Astrocyte of the cerebellum (primary cell): ENCODE measurements around the gene MAGI1.
A peak's percentile ranks its signal among the peaks of the same experiment; 100 is the strongest.

Experiments
- DNase-seq: peaks from one replicate; pipeline ENCODE4 v3.0.0-alpha.2; 2011; ENCODE audit warnings: low read depth
- H3K4me3 ChIP-seq: 2 replicates; pipeline ENCODE4 v1.5.1; 2011; ENCODE audit warnings: mild to moderate bottlenecking, low read depth, low read length, moderate library complexity
- CTCF ChIP-seq: IDR thresholded peaks from 2 replicates; pipeline ENCODE4 v1.5.1; 2012; ENCODE audit warnings: low read length, low read depth, moderate library complexity, mild to moderate bottlenecking; ENCODE audit errors: missing control alignments
- in situ Hi-C: cut with HindIII; loops from 2 replicates; pipeline ENCODE4 v1.10.0; 2017; ENCODE audit warnings: low sequenced_read_pairs

Gene MAGI1

GRCh38 chr3:65961733-65962132 lies 77.0 kb downstream of the MAGI1 start:
- in situ Hi-C loops = loop anchor here (5.0 kb wide), 1 partner anchor 59 kb away; no protein-coding TSS in a partner anchor
- TF ChIP-seq CTCF = no peak
- H3K4me3 ChIP-seq = no peak overlapping the region
- DNase-seq = no peak

DNA sequence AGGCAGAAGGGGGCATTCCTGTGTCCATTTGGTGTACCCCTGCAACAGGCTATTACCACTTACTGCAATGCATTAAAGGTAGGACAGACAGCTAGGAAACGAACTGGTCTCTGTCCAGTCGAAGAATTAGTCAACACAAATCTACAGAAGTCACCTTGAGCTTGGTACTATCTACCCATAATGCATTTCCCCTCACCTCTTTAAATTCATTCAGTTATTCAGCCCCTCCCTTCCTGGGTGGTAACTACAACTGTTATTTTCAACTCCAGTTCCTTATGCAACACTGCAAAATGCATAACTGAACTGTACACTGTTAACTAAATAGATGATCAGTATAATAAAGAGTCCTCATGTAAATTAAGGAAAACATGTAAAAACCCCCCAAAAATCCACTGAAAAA lies 77.6 kb downstream of the MAGI1 start:
- in situ Hi-C loops = loop anchor here (5.0 kb wide), 1 partner anchor 59 kb away; no protein-coding TSS in a partner anchor
- no peak for DNase-seq

DNA sequence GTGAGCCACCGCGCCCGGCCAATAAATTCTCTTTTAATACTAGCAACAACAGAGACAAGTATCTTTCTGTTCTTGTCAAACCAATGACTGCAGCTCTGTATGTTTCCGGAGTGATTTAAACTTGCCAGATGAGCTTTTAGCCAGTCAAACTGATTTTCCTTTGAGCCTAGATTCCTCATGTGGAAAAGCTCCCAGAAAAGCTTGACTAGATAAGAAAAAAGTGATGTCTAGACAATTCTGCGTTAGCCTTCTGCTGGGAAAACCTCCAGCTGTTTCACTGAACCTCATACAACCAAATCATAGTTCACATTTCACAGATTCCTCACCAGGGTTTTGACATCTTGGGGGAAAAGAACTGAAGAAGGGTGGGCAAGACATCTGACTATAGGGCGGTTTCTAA lies 78.6 kb downstream of the MAGI1 start:
- in situ Hi-C loops = loop anchor here (5.0 kb wide), 1 partner anchor 58 kb away; no protein-coding TSS in a partner anchor
- no peak for DNase-seq
- H3K4me3 ChIP-seq = no peak overlapping the region
- TF ChIP-seq CTCF = no peak

More for the DNA sequence above, 77.6 kb downstream of the MAGI1 start:
- TF ChIP-seq CTCF = no peak
- no peak overlapping the region for H3K4me3 ChIP-seq

GRCh38 chr3:65958216-65958615 lies 80.5 kb downstream of the MAGI1 start:
- TF ChIP-seq CTCF = no peak
- H3K4me3 ChIP-seq = no peak overlapping the region
- DNase-seq = no peak
- in situ Hi-C loops = no loop called here

GRCh38 chr3:65955792-65956477 lies 82.8 kb downstream of the MAGI1 start:
- no peak for TF ChIP-seq CTCF
- in situ Hi-C loops = no loop called here
- DNase-seq = no peak
- H3K4me3 ChIP-seq = no peak overlapping the region

DNA sequence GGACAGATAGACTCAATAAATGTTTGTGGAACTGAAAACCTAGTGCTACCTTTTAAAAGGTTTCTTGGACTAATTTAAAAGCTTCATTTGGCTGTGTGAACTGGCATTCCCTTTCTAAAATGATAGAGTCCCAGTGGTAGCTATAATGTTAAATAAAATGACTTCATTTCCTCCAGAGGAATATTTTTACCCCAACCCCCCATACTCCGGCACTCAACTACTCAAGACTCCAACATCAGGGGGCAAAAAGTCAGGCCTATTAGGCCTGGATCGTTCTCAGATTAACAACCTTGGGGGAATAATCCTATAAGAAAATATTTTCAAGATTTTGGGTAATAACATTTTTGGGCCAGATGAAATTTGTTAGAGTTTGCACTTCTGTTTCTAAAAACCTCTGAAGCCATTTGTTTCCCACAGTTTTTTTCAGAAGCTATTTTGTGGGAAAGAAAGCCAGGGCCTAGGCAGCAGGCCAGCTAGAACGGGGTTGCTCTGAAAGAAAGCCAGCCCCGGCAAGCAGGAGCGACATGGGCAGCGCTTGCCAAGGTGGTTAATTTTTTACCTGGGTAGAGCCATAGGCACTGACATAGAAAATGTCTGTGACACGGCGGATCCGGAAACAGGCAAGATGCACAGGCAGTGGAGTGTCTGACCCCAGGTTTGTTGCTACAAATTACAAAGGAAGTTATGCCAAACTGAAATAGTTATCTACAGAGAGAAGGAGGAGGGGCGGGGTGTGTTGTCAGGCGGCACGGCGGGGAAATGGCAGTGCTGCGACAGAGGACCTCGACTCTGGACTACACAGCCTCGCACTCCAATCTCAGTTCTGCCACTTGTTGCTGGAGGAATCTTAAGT lies 84.6 kb downstream of the MAGI1 start:
- peak; percentile 31 for DNase-seq
- H3K4me3 ChIP-seq = no peak overlapping the region
- in situ Hi-C loops = no loop called here
- TF ChIP-seq CTCF = no peak
